Vagina (tissue), 2 donors: ENCODE data around the gene PLGRKT. TPM values are rescaled to one million over a fixed set of nuclear protein-coding genes. Genes with fewer than 3 reads are reported as not detected.

Source experiments
- DNase-seq, 2 donors: peaks; one replicate each; pipeline ENCODE4 v3.0.0-alpha.2; 2017; ENCODE audit errors: extremely low spot score in 2 of 2
- H3K27ac ChIP-seq: fragments of 200-600 bp; sonication (generic); one replicate; pipeline ENCODE4 v1.5.1; 2019
- H3K27me3 ChIP-seq: fragments of 200-600 bp; sonication (generic); one replicate; pipeline ENCODE4 v1.5.1; 2019
- H3K36me3 ChIP-seq, 2 donors: fragments of 200-600 bp; sonication (generic); one replicate each; pipeline ENCODE4 v1.5.1; 2017 to 2019
- H3K4me1 ChIP-seq: fragments of 200-600 bp; sonication (generic); one replicate; pipeline ENCODE4 v1.5.1; 2019
- H3K4me3 ChIP-seq, 2 donors: fragments of 200-600 bp; sonication (generic); 1 replicate in 1 of 2; 2 replicates in 1 of 2; pipeline ENCODE4 v1.5.1; 2016 to 2019
- H3K9me3 ChIP-seq: fragments of 200-600 bp; sonication (generic); one replicate; pipeline ENCODE4 v1.5.1; 2019
- CTCF ChIP-seq, 3 experiments: fragments of 450-650 bp in 2 of 3; fragments of 200-600 bp in 1 of 3; sonication (generic) in 1 of 3; IDR thresholded peaks; one replicate each; pipeline ENCODE4 v1.5.1; 2017 to 2019; ENCODE audit warnings: antibody characterized with exemption in 3 of 3, mild to moderate bottlenecking in 2 of 3, moderate library complexity in 2 of 3
- POLR2A ChIP-seq, 2 donors: fragments of 450-650 bp; IDR thresholded peaks; one replicate each; pipeline ENCODE4 v1.6.1; 2017; ENCODE audit warnings: antibody characterized with exemption in 2 of 2, mild to moderate bottlenecking in 2 of 2, moderate library complexity in 2 of 2
- POLR2AphosphoS5 ChIP-seq, 2 donors: sonication (generic); formaldehyde crosslinking; IDR thresholded peaks; one replicate each; pipeline ENCODE4 v1.9.0; 2017; ENCODE audit warnings: antibody characterized with exemption in 2 of 2, mild to moderate bottlenecking in 2 of 2, low read depth in 1 of 2; ENCODE audit not compliant: insufficient read depth in 1 of 2
- intact Hi-C: fragments of 100-400 bp; cut with DNase I; formaldehyde crosslinking; loops from one replicate; pipeline ENCODE4 v1.15.1; 2023
- total RNA-seq: library from RNA; depleted of rRNA; stranded (reverse); fragments of >200 nt; gene quantifications from one replicate; pipeline ENCODE4 v1.2.3, GENCODE V29; 2016

Gene PLGRKT
- total RNA-seq, 1 donor from 2014 or later = 10.1 TPM

GRCh38 chr9:5382479-5382878, 55.2 kb downstream of the PLGRKT start:
- Histone ChIP-seq H3K4me3 (no peak overlapping the region), H3K4me1 (no peaks in the 10 kb centered on the region), H3K27me3 (no peaks in the 10 kb centered on the region), H3K27ac (no peak overlapping the region), H3K36me3 (no peaks in the 10 kb centered on the region), H3K9me3 (no peaks in the 10 kb centered on the region)
- no peak for DNase-seq
- TF ChIP-seq POLR2A (IDR thresholded peaks at IDR 0.05) (no peak), POLR2AphosphoS5 (IDR thresholded peaks at IDR 0.05; ENCODE audit: insufficient read depth in 1 of 2, low read depth in 1 of 2) (no peak), CTCF (IDR thresholded peaks at IDR 0.05) (no peak)
- intact Hi-C loops = loop anchor here (10.0 kb wide), 1 partner anchor 78 kb away; the partner anchor contains the start of gene RLN2

GRCh38 chr9:5375790-5376477, 61.8 kb downstream of the PLGRKT start:
- H3K4me1 ChIP-seq = peaks cover 11% of the 10 kb centered on the region
- no peaks in the 10 kb centered on the region for H3K36me3 ChIP-seq
- DNase-seq = no peak
- no peaks in the 10 kb centered on the region for H3K9me3 ChIP-seq
- H3K27me3 ChIP-seq = no peaks in the 10 kb centered on the region
- H3K4me3 ChIP-seq = no peak overlapping the region
- H3K27ac ChIP-seq = no peak overlapping the region
- TF ChIP-seq CTCF (IDR thresholded peaks at IDR 0.05) = no peak
- TF ChIP-seq POLR2A (IDR thresholded peaks at IDR 0.05) = no peak
- TF ChIP-seq POLR2AphosphoS5 (IDR thresholded peaks at IDR 0.05; ENCODE audit: insufficient read depth in 1 of 2, low read depth in 1 of 2) = no peak
- intact Hi-C loops = loop anchor here (10.0 kb wide), 1 partner anchor 1671 kb away; no protein-coding TSS in a partner anchor

GRCh38 chr9:5375091-5375490, 62.6 kb downstream of the PLGRKT start:
- Histone ChIP-seq H3K4me3 (no peak overlapping the region), H3K27ac (no peak overlapping the region), H3K9me3 (no peaks in the 10 kb centered on the region), H3K27me3 (no peaks in the 10 kb centered on the region), H3K4me1 (peaks cover 11% of the 10 kb centered on the region), H3K36me3 (no peaks in the 10 kb centered on the region)
- DNase-seq = no peak
- TF ChIP-seq POLR2A (IDR thresholded peaks at IDR 0.05) = no peak
- TF ChIP-seq CTCF (IDR thresholded peaks at IDR 0.05) = no peak
- TF ChIP-seq POLR2AphosphoS5 (IDR thresholded peaks at IDR 0.05; ENCODE audit: insufficient read depth in 1 of 2, low read depth in 1 of 2) = no peak
- intact Hi-C loops = loop anchor here (10.0 kb wide), 1 partner anchor 1670 kb away; no protein-coding TSS in a partner anchor

- no peak for TF ChIP-seq CTCF (IDR thresholded peaks at IDR 0.05)
- intact Hi-C loops = no loop called here
- Histone ChIP-seq H3K4me1 (no peaks in the 10 kb centered on the region), H3K9me3 (no peaks in the 10 kb centered on the region), H3K4me3 (no peak overlapping the region), H3K27ac (no peak overlapping the region), H3K36me3 (no peaks in the 10 kb centered on the region), H3K27me3 (no peaks in the 10 kb centered on the region)
- DNase-seq = no peak
Observed at GRCh38 chr9:5364294-5365024, 73.3 kb downstream of the PLGRKT start.
